Skin of body (tissue), 2 donors: ENCODE results near the gene MRPS11. TPM values are rescaled to one million over a fixed set of nuclear protein-coding genes. Genes with fewer than 3 reads are reported as not detected.
"Not testable (repeated sequence)": the region's sequence is repeated elsewhere in the genome, so short reads cannot be mapped to it uniquely, and the experiment has no call there.

ENCODE experiments used
- DNase-seq: peaks from one replicate; lab custom pipeline; 2025; lab: John Stamatoyannopoulos, UW
- total RNA-seq: library from RNA; depleted of rRNA; stranded (reverse); fragments of >200 nt; gene quantifications from one replicate; pipeline ENCODE4 v1.2.3, GENCODE V29; 2014

MRPS11 gene
- total RNA-seq, 1 donor from 2014 or later = 17.4 TPM

DNA sequence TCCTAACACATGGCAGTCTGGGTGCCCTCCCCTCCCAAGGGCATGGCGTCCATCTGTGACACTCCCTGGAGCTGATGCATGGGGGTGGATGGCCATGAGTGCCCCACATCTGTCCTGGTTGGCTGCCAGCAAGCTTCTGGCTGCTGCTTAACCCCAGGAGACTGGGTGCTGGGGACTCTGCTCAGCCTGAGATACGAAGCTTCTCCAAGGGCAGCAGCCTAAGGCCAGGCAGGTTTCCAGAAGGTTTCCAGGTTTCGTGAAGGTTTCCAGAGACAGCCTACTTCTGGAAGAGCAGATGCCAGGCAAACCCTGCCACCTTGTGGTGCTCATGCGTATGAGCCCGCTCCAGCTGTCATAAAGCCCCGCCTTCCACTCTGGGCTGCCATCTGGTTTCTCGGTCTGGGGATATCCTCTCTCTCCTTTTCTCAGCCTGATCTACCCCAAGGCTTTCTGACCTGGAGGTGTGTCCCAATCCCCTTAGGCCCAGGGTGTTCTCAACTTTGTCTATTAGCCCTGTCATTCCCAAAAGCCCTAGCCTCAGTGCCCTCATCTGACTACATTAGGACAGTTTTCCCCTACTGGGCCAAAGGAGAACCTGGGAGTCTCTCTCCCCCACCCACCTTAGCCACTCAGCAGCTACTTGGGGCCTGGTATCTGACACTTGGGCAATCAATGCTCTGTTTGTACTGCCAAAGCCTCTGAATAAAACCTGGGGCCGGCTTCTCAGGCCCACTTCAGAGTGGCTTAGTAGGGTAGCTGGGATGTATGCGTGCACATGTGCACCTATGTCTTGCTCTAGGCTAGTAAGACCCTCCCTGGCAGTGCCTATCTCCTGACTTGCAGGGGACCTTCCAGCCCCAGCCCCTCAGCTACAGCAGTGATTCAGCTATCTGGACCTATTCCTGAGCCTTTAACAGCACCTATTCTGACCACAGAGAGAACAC lies 12.4 kb upstream of the MRPS11 start:
- peak; percentile 54 for DNase-seq

DNA sequence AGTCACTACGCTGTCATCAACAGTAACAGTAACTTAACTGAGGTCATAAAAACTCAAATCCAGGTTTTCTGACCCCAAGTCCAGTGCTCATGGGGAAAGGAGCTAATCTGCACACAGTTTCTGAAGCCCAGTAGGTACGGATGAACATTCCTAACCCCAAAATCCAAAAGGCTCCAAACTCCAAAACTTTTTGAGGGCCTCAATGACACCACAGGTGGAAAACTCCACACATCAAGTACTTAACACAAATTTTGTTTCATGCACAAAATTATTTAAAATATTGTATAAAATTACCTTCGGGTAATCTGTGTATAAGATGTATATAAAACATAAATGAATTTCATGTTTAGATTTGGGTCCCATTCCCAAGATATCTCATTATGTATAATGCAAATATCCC lies 10.8 kb upstream of the MRPS11 start:
- DNase-seq = no peak

DNA sequence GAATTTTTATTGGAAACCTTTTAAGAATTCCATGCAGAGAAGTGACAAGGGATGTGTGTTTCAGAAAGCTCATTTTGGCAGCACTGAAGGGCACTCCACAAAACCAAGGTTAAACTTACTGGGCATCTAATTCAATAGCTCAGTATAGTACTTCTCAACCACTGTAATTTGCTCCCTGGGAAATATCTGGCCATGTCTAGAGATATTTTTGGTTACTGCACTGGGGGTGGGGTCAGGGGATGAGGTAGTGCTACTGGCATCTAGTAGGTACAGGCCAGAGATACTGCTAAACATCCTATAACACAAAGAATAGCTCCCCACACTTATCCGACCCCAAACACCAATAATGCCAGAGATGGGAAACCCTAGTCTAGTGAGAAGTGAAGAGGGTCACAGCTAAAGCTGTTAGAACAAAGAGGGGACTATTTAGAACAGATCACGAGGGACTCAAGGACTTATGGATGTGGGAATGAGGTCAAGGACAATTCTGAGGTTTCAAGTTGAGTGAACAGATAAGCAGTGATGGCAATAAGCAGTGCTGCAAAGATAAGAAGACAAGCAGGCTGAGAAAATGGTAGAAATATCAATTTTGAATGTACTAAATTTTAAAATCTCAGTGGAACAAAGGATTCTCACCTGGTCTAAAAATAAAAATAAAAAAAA lies 3.5 kb upstream of the MRPS11 start:
- DNase-seq = no peak

DNA sequence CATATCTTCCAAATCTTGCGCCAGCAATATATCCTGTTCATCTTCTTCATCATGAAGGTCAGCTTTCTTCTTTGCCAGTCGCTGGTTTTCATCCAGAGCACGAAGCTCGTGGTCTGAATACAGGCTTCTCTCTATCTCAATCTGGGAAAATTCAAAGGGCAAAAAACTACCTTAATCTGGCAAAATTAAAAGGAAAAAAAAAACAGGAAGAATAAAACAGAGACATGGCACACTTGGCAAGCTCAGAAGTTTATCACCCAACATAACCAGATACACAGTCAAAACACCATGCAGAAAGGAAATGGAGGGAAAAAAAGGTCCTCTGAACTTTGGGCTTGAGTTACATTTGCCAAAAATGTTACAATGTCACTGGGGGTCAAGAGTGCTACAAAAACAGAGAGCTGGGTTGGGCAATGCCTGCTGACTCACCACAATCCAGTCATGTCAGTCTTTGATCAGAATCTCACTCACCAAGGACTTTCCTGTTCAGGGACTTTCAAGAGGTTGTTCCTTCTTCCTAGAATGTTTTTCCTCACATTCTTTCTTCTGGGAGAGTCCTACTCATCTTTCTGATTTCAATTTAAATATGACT lies 1.8 kb upstream of the MRPS11 start:
- no peak for DNase-seq

DNA sequence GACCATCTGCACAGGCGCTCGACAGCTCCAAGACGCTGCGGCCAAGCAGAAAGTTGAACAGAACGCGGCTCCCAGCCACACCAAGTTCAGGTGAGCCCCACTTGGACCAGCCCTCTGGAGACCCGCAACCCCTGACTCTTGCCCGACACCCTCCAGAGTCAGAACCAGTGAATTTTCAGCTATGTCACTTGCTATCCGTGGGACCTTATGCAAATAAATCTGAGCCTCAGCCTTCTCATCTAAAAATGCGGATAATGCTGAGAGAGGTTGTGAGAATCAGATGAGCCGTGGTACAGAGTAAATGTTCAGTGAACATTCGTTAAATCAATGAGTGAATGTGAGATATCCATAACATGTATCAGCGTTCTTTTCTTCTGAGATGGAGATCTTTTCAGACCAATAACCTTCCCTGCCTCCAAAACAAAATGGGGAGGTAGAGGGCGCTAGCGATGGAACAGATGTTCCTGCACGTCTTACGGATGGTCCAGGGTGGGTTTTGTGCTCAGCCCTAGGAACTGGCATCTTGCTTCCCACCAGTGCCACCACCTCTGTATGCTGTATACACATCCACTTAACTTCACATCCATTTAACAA lies 524 bp downstream of the MRPS11 start:
- DNase-seq = no peak

DNA sequence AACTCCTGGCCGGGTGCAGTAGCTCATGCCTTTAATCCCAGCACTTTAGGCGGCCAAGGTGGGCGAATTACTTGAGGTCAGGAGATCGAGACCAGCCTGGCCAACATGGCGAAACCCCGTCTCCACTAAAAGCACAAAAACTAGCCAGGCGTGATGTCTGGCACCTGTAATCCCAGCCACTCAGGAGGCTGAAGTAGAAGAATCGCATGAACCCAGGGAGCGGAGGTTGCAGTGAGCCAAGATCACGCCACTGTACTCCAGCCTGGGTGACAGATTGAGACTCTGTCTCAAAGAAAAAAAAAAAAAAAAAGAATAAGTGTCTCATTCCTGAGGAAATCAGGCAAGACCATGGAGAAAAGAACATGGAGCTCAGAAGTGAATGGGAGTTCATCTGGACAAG lies 1.2 kb downstream of the MRPS11 start:
- DNase-seq = not testable (repeated sequence)

DNA sequence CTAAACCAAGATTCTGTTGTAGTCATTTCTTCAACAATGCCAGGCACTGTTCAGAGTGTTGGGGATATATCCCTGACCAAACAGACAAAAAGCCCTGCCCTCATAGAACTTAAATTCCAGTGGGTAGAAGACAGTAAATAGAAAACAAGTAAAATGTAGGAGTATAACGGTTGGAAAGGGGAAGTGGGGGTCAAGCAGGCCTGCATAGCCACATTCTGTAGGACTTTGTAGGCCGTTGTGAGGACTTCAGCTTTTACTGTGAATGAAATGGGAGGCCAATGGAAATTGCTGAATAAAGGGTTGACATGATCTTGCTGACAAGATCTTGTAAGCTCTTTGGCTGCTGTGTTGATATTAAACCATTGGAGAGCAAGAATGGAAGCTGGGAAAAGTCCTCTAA lies 1.8 kb downstream of the MRPS11 start:
- DNase-seq = no peak

DNA sequence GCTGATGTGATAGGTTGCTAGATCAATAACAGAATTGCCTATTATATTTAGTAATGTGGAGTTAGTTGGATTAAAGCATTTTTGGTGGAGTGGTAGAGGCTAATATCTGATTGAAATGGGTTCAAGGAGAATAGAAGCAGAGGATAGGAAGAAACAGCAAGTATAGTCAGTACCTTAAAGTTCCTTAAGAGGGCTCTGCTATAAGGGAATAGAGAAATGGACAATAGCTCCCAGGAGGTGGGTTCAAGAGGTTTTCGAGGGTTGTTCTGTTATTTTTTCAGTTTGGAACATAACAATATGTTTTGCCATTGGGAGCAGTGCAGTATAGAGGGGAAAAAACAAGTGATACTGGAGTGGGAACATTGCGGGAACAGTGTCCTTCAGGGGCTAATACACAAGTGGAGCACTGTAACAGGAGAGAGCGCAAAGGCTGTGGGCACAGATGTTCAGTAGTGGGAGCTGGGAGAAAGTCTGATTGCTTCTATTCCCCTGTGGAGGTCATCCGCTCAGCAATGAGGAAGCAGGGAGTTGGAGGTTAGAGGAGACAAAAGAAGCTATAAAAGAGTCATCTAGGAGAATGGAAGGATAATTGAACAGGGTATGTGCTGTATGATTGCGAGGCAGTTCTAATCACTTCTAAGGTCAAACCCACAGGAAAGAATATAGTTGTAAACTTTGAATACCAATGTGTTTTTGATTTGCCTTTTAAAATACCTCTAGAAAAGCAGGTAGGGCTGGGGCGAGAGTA lies 3.3 kb downstream of the MRPS11 start:
- no peak for DNase-seq

DNA sequence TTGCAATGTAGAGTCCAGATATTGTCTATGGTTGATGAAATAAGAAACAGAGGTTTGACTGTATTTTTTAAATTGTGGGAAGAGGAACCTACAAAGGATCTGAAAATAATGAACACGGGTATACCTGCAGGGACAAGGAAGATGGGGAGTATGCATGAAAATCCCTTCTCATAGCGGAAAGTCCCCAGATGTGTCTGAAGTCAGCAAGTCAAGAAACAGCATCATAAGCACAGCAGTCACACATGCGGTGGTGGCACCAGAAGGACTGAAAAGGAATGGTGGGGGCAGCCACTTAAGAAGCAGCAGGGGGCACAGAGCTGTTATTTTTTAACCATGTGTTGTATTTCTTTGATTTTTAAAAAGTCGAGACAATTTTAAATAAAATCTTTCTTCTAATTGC lies 4.7 kb downstream of the MRPS11 start:
- DNase-seq = no peak

DNA sequence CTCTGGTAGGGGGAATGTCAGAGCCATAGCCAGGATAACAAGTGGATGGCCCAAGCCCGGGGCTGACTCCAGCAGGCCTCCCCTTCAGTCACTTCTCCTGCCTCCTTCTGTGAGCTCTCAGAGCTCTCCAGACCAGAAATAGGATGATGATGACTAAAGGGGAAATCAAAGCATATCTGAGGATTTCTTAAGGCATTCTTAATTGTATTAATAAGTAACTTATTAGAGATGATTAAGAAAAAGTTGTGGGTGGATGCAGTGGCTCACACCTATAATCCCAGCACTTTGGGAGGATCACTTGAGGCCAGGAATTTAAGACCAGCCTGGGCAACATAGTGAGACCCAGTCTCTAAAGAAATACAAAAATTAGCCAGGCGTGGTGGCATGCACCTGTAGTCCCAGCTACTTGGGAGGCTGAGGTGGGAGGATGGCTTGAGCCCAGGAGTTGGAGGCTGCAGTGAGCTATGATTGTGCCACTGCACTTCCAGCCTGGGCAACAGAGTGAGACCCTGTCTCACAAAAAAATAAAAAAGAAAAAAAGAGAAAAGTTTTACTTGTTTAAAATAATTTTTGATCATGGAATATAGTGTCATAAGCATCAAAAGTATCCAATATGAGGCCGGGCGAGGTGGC lies 6.3 kb downstream of the MRPS11 start:
- DNase-seq = not testable (repeated sequence)

DNA sequence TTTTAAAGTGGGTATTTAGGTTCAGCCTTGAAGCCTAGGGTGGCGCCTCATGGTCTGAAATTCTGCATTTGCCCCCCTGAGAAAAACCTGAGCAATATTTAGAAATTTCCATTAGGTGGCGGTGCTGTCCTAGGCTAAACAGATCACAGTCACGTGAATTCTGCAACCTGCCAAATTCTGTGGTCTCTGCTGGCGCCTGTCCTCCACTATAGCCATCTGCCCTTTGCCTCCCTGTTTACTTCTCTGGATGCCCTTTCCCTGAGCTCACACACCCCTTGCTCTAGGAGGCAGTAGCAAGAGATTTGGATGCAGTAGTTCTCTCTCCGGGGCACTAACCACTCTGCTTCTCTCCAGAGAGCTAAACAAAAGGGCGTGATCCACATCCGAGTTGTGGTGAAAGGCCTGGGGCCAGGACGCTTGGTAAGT lies 9.1 kb downstream of the MRPS11 start:
- no peak for DNase-seq

DNA sequence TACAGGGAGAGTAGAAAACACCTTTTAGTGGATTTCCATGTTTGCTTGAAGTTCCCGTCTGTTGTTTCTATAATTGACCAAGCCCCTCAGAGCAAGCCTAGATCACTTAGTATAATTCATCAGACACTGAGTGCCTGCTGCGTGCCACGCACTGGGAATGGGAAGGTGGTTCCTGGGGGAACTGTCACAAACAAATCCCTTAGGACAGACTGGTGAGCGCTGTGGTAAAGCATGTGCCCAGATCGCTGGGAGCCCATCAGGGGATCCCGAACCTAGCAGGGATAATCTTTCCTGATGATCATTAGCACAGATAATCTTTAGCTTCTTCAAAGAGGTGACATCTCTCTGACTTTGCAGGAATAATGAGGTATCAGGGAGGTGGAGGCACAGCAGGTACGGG lies 9.6 kb downstream of the MRPS11 start:
- no peak for DNase-seq

DNA sequence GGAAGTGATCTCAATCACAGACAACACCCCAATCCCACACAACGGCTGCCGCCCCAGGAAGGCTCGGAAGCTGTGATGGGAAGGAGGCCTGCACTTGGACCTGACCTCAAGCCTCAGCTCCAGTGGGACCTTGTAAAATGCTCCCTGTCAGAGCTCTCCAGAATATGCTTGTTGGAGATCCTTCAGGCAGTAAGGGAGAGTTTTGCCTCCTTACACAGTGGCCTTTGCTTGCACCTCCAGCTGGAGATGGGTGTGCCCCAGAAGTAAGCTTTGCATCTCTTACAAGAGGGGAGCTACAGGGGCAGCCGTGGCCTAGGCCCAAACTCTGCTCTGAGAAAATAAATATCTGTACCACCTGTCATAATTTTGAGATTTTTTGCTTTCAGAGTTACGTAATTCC lies 10.4 kb downstream of the MRPS11 start:
- DNase-seq = no peak

DNA sequence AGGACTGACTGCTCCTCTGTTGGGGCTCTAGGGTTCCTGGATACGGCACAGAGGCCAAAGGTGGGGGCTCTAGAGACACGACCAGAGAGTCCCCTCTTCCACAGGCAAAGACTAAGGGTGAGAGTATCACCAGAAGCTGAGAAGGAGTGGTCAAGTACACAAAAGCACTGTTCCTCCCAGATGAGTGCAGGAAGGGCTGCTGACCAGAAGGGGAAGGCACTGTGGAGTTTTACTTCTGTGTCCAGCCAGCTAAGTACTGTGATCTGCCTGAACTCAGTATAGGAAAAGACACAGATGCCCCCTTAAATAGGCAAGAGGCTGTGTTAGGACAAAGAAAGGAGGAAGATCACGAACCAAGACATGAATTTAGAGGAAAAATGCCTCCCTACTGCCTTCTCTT lies 11.7 kb downstream of the MRPS11 start:
- no peak for DNase-seq

DNA sequence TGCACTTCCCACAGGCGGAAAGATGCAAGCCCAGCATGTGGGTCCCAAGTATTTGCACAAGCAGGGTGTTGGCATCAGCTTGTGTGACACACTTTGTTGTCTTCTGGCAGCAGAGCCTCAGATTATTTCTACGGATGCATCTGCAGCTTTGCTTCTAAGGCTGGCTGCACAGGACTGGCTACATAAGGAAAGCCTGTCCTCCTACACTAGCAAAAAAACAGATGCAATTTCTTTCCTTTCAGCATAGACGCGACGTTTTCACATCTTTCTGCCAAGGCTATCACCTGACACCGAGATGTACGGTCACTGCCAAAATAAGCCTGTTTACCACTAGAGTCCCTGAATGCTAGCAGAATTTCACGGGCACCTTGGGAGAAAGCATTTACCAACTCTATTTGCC lies 13.5 kb downstream of the MRPS11 start:
- DNase-seq = no peak

DNA sequence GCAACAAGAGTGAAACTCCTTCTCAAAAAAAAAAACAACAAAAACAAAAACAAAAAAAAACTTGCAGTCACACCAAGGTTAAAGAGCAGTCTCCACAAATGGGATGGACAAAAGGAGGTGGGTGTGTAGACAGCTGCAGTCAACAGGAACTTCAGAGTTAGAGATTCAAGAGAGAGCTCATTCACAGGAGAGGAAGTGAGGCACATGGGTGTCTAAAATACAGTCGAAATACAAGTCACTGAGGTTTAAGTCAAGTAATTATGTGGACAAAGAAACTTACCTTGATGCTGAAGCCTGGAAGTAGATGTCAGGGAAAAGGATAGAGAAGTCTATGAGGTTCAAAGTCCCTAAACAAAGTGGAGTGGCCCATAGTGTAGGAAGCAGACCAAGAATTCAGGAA lies 14.8 kb downstream of the MRPS11 start:
- DNase-seq = no peak

DNA sequence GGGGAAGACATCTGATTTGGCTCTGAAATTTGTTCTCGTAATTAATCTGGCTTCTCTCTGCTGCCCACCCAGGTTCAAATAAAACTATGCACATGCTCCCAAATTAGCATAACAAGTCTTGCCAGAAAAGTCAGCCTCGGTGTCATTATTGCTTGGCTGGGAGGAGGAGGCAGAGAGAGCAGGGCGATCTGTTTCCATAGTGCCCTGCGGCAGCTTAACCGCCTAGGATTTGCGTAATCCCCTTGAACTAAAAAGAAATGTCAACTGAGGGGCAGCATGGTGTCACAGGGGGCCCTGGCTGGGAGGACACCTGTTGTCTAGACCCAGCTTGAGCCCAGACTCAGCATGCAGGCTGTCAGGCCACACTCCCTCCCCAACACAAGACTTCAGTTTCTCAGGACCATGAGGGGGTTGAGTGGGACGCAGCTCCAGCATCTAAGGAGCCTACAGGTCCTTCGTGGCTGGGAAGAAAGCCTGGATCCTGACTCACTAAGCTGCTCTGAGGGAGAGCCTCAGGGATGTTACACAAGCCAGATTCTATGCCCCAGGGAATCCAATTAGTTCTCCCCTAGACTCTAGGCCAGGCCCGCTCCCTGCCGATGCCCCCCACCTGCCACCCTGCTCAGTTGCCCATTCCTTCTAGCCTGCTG lies 17.3 kb downstream of the MRPS11 start:
- DNase-seq = no peak

DNA sequence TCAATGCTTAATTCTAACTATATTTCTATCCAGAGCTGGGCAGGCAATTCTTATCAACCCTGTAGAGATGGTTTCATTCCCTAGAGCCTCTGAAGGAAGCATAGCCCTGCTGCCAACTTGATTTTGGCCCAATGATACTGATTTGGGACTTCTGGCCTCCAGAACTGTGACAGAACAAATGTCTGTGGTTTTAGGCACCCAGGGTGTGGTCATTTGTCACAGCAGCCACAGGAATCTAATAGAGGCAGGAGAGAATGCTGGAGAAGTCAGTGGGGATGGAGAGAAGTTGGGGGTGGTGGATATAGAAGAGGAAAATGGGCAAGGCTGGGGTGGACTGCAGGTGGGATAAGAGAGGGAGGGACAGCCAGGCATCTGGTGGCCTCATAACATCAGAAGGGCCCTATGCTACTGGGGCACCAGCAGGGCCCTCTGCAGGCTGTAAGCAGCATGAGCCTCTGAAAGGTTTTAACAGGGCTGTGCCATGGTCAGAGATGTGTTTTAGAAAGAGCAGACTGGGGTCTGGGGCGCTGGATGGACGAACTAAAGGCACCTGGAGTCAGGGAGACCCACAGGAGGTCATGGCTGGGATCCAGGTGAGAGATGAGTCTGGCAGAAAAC lies 19.8 kb downstream of the MRPS11 start:
- DNase-seq = no peak

DNA sequence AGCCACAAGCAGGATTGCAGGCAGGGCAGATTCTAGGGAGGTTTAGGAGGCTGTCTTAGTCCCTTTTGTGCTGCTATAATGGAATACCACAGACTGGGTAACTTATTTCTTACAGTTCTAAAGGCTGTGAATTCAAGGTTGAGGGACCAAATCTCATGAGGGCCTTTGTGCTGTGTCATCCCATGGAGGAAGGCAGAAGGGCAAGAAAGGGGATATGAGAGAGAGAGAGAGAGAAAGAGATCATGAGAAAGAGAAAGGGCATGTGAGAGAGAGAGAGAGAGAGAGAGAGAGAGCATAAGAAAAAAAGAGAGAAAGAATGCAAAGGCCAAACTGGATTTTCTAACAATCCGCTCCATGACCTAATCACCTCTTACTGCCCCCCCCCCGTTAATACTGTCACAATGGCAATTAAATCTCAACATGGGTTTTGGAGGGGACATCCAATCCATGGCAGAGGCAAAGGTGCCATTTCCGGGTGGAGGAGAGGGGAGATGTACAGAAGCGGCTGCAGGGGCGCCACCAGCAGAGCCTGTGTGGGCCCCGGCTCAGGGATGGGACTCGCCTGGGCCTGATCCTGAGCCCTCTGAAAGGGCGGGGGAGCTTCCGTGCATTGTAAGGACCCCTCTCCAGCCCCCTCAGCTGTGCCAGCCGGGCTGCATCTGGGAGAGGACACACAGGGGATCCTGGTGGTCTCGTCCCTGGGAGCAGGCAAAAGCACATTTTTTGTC lies 20.5 kb downstream of the MRPS11 start:
- DNase-seq = no peak
